ENCODE measurements around the gene NEK10. TPM values are rescaled to one million over a fixed set of nuclear protein-coding genes. Genes with fewer than 3 reads are reported as not detected.
"Not testable (repeated sequence)": the region's sequence is repeated elsewhere in the genome, so short reads cannot be mapped to it uniquely, and the experiment has no call there.

The NEK10 gene, protein sequence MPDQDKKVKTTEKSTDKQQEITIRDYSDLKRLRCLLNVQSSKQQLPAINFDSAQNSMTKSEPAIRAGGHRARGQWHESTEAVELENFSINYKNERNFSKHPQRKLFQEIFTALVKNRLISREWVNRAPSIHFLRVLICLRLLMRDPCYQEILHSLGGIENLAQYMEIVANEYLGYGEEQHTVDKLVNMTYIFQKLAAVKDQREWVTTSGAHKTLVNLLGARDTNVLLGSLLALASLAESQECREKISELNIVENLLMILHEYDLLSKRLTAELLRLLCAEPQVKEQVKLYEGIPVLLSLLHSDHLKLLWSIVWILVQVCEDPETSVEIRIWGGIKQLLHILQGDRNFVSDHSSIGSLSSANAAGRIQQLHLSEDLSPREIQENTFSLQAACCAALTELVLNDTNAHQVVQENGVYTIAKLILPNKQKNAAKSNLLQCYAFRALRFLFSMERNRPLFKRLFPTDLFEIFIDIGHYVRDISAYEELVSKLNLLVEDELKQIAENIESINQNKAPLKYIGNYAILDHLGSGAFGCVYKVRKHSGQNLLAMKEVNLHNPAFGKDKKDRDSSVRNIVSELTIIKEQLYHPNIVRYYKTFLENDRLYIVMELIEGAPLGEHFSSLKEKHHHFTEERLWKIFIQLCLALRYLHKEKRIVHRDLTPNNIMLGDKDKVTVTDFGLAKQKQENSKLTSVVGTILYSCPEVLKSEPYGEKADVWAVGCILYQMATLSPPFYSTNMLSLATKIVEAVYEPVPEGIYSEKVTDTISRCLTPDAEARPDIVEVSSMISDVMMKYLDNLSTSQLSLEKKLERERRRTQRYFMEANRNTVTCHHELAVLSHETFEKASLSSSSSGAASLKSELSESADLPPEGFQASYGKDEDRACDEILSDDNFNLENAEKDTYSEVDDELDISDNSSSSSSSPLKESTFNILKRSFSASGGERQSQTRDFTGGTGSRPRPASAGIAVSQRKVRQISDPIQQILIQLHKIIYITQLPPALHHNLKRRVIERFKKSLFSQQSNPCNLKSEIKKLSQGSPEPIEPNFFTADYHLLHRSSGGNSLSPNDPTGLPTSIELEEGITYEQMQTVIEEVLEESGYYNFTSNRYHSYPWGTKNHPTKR
- 11.7 TPM for total RNA-seq
- long read RNA-seq, partial matches to known transcripts: 2 of 11 reads
- long read RNA-seq, other reads (novel, unspliced or antisense): 9 of 11 reads

DNA sequence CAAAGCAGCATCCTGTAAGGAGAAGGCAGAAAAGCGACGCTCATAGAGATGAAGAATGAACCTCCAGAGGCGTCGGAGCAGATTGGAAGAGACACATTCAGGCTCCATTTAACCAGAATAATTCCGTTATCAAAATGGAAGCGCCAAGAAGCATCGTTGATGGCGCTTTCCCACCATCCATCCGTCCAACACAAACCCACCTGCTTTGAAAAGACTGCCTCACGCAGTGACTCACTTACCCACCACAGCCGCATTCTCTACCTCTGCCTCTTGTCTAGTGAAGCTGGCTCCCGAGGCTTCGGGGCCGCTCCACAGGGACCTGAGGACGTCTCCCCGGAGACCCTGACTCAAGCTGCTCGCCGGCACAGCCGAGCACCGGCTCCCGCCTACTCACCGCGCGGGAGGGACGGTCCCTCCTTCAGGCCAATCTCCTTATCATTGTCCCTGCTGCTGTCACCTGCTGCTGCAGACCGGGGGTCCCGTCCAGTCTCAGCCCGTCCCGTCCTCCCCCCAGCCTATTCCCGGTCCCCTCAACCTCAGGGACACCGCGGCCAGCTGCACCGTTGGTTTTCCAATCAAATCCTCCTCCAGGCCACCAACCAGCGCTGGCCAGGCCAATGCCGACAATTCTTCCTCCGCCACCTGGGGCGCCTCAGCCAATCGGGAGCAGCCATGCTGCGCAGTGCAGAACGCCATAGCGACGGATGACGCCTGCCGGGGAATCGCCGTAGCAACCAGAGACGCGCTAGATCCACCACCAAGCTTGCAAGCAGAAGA, at the start of gene NEK10:
Gene NEK10, minus strand, starts transcription at position 553 of the 777 bp plus-strand sequence. CDS start 16,501 bp downstream, outside the sequence.
- ATAC-seq (ENCODE audit: poor library complexity) (peak; percentile 100), DNase-seq (peak; percentile 92)
- intact Hi-C loops (cut with DNase I): no loop called here

DNA sequence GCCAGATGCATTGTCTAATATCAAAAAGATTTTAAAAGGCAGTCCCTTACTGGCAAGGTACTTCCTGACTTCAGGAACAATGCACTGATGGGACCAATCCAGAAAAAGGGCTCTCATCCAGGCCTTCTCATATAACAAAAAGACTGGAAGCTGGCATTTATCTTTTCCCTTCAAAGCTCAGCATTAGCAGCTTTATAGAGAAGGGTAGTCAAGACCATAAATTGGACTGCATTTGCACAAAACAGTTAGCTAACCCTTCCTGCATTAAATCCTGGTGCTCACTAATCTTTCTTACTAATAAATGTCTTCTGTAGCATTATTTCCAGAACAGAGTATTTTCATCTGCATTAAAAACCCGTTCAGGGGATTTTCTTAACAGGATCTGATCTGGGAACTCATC, 46.0 kb upstream of the NEK10 start:
- ATAC-seq (ENCODE audit: poor library complexity) (no peak), DNase-seq (no peak)
- intact Hi-C loops (cut with DNase I): no loop called here

DNA sequence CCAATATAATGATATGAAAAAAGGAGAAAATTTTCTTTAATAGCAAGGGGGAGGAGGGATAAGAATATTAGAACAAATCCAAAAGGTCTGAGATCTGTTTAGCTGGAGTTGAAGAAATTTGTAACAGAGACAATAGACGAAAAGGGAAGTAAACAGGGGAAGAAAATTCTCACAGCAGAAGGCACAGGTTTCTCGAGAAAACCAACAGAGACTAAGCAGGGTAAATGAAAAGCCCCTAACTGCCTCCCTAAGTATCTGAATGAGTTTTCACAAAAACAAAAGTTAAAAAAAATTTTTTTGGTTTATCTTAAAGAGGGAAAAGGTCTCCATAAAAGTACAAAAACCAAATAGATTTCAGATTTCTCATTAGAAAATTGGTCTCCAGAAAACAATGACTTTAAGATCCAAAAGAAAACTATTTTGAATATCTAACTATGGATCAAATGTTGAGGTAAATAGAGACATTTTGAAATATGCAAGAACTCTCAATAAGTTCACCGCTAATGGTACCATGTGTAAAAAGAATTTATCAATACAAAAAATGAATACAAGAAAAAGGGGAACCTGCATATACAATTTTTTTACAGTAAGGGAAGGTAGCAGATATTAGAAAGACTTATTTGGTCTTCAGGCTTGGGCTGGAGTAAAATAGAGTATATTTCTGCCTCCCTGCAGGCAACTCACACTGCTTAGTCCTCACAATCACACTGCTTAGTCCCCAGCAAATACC, 23.9 kb upstream of the NEK10 start:
- no peak for DNase-seq
- ATAC-seq (ENCODE audit: poor library complexity): no peak
- intact Hi-C loops (cut with DNase I): no loop called here

DNA sequence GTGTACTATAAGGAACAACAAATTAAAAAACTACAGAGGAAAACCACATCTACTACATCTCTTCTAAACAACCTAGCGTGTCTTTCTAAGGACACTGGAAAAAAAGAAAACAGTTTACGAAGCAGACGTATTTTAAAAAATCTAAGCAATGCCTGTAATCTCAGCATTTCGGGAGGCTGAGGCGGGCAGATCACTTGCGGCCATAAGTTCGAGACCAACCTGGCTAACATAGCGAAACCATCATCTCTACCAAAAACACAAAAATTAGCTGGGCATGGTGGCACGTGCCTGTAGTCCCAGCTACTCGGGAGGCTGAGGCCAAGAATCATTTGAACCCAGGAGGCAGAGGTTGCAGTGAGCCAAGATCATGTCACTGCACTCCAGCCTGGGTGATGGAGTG, 23.2 kb upstream of the NEK10 start:
- ATAC-seq (ENCODE audit: poor library complexity); intact Hi-C loops (cut with DNase I); DNase-seq: not testable (repeated sequence)

DNA sequence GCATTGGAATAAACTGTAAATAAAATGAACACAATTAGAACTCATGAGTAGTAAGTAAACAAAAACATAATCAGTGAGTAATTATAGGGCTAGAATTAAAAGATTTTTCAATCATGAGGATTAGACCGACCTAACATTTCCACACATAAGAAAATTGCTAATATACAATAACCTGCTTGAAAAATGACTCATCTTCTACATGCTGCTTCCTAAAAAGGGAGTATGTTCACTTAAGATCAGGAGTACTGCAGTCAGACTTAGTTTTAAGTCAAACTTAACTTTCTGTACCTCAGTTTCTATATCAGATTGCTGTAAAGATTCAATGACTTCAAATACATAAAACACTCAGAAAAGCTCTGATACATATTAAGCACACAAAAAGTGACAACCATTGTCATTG, 22.6 kb upstream of the NEK10 start:
- ATAC-seq (ENCODE audit: poor library complexity): no peak
- DNase-seq: no peak
- intact Hi-C loops (cut with DNase I): no loop called here

DNA sequence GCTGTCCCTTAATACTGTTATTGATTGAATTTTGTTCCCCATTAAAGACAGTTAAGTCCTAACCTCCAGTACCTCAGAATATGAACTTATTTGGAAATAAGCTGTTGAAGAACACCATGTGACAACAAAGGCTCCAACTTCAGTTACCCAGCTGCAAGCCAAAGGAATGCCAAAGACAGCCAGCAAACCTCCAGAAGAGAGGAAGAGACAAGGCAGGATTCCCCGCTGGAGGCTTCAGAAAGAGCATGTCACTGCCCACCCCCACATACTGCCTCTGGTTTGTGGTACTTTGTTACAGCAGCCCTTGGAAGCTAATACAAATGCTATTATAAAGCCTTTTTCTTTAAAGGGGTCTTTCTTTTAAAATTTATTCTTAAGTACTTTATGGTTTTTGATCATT, 18.4 kb upstream of the NEK10 start:
- no peak for ATAC-seq (ENCODE audit: poor library complexity)
- intact Hi-C loops (cut with DNase I): no loop called here
- DNase-seq: no peak

DNA sequence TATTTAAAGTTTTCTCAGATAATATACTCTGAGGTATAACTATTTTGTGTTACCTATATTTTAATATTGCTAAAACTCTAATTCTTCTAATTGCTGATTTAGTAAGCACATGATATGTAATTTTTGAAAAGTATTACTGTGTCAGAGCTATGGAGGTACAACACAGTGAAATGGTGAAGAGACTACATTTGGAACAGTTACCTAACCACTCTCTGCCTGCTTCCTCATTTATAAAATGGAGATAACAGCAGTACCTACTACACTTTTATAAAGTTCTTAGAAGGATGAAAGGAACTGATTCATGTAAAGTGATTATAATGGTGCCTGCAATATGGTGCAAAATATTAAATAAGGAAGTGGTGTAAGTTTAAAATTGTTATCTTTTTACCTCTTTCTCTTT, 16.3 kb upstream of the NEK10 start:
- ATAC-seq (ENCODE audit: poor library complexity): no peak
- DNase-seq: no peak
- intact Hi-C loops (cut with DNase I): no loop called here

DNA sequence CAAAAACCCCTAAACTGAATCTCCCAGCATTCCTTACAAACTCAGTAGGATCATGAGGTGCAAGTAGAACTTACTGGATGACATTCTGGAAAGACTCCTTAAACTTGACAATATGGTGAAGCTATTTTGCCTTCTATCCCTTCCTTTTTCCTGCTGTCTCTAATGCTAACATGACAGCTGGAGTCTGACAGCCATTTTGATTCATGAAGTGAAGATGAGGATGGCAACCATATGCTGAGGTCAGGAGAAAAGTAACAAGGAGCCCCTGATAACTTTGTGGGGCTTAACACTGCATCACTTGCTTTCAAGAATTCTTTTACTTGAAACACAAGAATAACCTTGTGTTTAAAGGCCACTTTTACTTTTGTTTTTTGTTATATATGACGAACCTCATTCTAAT, 15.0 kb upstream of the NEK10 start:
- DNase-seq: no peak
- intact Hi-C loops (cut with DNase I): no loop called here
- no peak for ATAC-seq (ENCODE audit: poor library complexity)

DNA sequence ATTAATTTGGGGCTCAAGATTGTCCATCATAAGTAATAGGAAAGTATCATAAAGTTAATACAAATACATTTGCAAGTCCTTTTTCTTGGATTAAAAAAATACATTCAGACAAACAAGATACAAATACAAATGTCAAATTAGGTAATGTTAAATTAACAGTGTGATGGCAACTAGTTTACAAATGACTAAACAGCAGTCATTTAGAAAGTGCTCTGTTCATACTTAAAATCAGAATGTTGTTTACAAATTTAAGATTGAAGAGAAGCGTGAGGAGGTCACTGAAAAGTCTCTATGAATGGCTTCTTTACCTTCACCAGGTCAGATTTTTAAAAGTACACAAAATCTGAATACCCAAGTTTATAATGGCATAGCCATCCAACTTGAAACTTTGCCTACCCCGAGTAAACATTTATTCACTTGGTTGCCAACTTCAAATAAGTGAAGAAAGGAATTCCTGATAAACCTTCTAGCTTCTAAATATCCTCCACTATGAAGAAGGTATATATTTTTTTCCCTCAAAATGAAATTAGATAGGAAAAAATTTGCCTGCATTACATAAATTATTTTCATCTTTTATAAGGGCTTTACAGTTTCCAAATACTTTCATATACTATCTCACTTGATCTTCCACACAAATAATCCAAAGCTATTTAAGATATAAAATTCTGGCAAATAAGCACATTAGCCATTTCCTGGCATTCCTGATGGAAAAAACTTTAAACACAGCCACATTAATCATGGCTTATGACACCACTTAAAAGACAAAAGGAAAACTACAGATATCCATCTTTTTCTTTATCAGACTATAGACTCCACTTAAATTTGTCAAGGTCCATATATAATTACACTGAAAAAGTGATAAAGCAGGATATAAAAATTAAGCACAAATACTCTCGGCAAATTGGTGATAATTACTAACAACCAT, 11.5 kb upstream of the NEK10 start:
- DNase-seq: no peak
- ATAC-seq (ENCODE audit: poor library complexity): no peak

DNA sequence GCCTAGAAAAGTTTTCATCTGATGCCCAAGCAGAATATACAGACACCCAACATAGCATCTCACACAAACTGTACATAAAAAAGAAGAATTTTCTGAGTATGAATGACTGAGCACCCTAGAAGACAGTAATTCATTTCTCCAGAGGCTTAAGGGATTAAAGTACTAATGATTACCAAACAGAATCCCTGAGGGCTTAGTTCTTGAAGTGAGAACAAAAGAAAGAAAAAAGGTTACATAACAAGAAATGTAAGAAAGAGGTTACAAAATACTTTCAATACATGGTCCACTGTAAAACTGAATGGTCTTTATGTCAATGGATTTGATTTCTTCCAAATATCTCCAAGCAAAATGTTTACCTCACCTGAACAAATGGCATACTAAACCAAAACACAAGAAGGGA, 9.1 kb upstream of the NEK10 start:
- ATAC-seq (ENCODE audit: poor library complexity): no peak

More for the DNA sequence above, 11.5 kb upstream of the NEK10 start:
- intact Hi-C loops (cut with DNase I): no loop called here

DNA sequence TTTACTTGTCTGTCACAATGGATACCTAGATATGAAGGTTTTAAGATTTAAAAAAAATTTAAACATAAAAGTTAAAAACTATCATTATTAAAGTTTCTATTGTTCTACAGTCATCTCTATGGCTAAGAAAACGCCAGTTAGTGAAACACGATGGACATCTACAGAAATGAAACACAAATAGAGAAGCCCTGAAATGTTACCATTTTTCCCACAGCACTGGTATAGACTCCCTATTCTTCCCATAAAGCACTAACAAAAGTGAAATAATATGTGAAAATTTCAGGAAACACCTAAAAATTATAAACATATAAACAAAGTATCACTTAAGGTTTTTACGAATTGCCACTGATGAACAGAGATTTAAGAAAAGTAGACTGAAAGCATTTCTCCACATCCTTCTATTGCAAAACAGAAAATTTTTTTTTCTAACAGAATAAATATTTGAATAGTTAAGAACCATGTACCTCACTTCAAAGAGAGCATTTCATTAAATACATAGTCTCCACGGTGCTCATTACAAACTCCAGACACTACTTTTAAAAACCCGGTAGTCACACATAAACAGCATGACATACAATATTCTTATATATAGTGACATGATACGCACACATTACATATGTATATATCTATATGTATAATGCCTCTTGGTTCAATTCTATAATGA, 7.1 kb upstream of the NEK10 start:
- no peak for DNase-seq

More for the DNA sequence above, 9.1 kb upstream of the NEK10 start:
- no peak for DNase-seq
- intact Hi-C loops (cut with DNase I): no loop called here

DNA sequence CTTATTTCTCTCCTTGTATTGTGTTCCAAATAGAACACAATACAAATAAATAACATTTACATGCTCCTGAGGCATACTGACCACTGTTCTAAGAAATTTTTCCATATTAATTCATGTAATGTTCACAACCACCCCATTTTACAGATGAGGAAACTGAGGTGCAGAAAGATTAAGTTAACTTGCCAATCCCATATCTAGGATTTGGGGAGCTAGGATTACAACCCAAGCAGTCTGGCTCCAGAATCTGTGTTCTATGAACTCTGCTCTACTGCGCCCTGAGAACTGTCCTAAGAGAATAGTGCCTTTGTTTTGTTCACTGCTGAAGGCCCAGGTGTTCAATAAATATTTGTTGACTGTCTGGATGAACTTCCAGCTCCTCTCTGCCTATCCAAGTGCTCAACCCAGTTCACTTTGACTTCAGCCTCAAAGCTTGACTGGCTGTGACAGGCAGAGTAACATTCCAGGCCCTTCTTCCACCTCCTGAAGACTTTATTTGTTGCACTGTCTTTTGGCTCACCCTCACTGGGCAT, 3.1 kb downstream of the NEK10 start:
- ATAC-seq (ENCODE audit: poor library complexity) (no peak), DNase-seq (no peak)
- intact Hi-C loops (cut with DNase I): no loop called here

More for the DNA sequence above, 7.1 kb upstream of the NEK10 start:
- intact Hi-C loops (cut with DNase I): no loop called here
- ATAC-seq (ENCODE audit: poor library complexity): no peak

DNA sequence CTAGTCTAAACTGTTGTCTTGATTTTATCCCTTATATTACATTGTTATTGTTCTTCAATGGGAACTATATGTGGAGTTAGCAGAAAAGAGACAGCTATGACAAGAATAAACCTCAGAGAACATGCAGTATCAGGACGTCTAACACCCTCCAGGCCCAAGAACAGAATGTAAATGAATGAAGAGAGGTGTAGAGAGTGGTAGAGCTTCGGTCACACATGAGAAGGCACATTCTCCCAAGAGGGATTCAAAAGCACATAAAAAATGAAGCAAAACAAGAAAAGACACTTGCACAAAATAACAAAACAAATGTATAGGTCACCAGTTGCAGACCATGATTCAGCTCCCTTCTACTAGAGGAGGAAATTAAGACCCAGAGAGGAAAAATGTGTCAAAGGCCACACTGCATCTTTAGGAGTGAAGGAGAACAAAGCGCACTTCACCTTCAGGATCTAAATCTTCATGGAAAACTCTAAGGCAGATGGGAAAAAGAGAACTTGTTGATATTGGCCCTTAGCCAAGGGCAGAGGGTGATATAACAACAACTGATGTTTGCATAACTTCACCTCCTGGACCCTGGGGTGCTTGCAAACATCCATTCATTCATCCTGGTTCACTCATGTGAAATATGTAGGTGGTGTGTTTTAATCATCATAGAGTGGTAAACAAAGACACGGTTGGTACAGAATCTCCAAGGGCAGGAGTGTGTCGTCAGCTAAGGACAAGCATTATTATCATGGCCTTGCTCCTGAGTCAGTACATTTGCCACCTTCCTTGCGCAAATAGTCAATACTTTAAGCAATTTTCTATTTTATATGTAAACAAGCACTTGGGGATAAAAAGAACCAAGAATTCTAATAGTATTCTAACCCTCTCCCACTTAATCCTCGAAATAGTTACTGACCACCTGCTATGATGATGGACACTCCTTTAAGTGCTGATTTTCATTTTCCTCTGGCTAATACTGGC, 8.8 kb downstream of the NEK10 start:
- intact Hi-C loops (cut with DNase I): no loop called here
- DNase-seq (no peak), ATAC-seq (ENCODE audit: poor library complexity) (peak; percentile 27)

DNA sequence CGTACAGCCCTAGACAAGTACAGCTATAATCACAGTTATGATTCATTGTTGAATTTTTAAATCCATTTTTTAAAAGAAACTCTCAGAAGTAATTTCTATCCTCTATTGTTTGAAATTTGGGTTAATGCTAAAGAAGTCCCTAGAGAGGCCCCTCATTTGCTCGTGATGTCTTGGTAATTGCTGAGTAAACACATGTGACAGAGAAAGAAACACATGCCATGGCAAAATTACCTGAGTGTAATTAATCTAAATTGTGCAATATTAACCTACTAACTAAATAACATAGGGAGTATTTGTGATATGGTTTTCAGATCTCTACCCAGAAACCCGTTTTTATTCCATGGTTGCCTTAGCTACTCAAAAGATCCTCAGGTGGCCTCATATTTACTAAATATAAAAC, 10.8 kb downstream of the NEK10 start:
- ATAC-seq (ENCODE audit: poor library complexity) (no peak), DNase-seq (no peak)
- intact Hi-C loops (cut with DNase I): no loop called here

DNA sequence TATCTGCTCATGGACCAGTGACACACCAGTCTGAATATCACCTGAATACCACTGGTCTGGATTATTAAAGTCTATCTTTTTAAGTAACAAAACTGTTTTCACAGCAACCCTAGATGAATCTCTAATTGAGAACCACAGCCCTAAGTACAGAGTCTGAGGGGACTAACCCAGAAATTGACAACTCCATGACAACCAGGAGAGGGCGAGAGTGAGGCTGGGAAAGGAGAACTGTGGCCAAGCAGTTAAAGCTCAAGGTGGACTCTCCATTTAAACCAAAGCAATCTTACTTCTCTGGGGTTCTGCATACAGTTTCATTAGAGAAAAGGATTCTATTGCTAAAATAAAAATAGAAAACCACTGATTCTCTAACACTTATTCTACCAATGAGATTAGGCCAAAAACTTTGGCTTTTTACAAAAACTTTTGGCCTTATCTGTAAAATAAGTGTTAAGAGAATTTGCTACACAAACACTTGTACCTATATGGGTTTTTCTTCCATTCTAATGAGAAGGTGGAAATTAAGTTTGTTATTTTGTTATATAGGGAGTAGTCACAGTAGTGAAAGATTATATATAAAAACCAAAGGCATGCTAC, 11.4 kb downstream of the NEK10 start:
- DNase-seq (no peak), ATAC-seq (ENCODE audit: poor library complexity) (peak; percentile 73)
- intact Hi-C loops (cut with DNase I): no loop called here

Data from Right ventricle myocardium superior (tissue), 1 donor.